SKM-1 treated with dmso at 0.1 percent for 144 hours (cell line): ENCODE measurements around the gene BGLAP.

Experiments used
- DNase-seq: peaks from one replicate; lab custom pipeline; 2025; ENCODE audit not compliant: unreplicated experiment; lab: John Stamatoyannopoulos, UW

Gene BGLAP

DNA sequence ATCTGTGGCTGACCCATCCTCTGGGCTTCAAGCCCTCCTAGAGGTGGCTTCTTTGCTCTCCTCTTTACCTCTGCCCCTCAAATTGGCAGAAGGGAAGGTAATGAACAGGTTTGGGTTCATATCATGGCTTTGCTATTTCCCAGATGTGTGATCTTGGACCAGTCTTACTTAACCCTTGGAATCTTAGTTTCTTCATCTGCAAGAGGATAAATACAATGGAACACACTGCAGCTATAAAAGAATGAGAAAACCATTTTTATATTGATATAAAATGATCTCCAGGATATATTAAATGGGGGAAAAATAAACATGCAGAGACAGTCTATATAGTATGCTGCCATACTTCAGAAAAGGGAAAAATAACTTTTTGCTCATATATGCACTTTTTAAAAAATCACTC, 47.9 kb downstream of the BGLAP start:
- DNase-seq: no peak

DNA sequence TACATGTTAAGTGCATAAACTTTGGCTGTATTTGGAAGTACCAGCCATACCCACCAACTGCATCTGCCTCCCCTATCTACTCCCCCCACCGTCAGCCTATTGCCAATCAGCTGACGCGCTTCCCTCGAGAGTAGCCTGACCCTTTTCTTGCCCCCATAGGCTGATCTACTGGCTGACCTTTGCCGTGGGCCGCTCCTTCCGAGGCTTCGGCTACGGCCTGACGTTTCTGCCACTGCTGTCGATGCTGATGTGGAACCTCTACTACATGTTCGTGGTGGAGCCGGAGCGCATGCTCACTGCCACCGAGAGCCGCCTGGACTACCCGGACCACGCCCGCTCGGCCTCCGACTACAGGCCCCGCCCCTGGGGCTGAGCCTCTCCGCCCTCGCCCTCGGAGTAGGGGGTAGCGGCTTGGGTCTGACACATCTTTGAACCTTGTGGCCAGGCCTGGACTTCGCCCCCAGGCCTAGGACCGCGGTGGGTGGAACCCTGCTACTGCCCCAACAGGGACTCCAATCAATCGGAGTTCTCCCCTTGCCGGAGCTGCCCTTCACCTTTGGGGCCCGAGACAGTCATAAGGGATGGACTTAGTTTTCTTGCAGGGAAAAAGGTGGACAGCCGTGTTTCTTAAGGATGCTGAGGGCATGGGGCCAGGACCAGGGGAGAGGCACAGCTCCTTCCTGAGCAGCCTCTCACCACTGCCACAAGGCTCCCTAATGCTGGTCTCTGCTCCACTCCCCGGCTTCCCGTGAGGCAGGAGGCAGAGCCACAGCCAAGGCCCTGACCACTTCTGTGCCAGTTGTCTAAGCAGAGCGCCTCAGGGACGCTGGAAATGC, 49.5 kb downstream of the BGLAP start:
- no peak for DNase-seq
